GM21576 (cell line): Measurements from ENCODE around the gene RANBP10.
A peak's percentile ranks its signal among the peaks of the same experiment; 100 is the strongest.
"Not testable (repeated sequence)": the region's sequence is repeated elsewhere in the genome, so short reads cannot be mapped to it uniquely, and the experiment has no call there.

Experiments
- ATAC-seq: cut with Tn5 transposase; IDR thresholded peaks from one replicate; pipeline ENCODE4 v1.9.1; 2021; ENCODE audit warnings: mild to moderate bottlenecking, moderate library complexity; ENCODE audit not compliant: unreplicated experiment

Gene RANBP10

DNA sequence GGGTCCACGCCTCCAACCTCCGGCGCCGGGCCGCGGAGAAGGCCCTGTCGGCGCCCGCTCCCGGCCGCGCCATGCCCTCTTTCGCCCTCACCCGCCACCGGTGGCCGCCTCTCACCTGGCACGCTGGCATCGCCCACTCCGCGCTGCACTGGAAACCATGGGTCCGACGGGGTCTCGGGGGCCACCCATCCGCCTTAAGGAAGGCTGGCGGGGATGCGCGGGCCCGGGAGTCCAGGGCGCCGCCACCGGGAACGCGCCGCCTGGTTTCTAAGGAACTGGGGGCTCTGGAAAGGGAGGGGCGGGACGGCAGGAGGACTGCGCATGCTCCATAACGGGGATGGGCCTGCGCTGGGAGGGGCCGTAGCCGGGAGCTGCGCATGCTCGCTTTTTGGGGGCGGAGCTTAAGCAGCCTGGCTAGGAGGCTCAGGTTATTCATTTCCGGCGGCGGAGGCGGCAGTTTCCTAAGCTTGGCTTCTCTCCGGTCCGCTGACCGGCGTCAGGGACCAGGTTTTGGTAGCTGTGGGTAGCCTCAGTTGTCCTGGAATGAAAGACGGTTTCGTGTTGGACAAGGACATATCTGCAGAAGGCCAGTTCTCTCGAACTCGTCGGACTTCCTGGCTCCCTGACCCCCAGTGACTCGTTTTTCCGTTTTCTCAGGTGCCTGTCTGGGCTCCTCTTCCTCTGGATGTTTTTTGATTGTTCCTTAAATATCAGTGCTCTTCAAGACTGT is 87.1 kb downstream of the RANBP10 start, which contains the start of gene GFOD2:
GFOD2 (minus strand) TSS at position 269 of the 730 bp plus-strand sequence. CDS start 33,601 bp downstream, outside the sequence.
- ATAC-seq, result peak; percentile 85

DNA sequence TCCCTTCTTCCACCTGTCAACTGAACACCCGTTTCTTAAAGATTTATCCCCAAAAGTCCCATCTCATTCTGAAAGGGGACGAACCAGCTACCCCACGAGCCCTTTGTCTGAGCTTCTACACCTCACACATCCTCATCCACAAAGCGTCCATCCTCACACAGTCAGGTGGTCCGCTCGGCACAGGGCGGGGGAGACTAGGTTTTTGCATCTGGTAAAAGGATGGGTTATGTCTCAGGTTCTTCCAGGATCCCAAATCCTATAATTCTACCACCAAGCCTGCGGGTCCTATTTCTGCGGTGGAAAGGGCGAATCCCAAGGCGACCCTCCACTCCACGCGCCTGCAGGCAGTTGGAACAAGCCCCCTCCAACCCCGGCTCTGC is 87.7 kb downstream of the RANBP10 start:
- ATAC-seq, result no peak

DNA sequence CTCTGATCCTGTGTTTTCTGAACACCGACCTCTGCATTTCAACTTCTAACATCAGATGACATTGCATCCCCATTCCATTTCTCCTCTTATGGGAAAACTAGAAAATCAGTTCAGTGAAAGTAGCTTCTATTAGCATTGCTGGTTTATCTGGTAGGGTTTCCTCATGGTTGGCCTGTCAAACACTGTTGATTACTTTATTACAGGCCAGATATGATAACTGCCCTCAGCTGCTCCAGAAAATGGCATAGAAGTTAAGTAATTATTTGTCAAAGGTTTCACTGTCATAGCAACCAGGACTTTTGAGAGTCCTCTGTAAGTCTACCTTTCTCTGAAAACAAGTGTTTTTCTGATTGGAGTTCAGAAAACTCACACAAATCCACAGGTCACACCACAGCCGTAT is 90.3 kb downstream of the RANBP10 start:
- ATAC-seq, result no peak

DNA sequence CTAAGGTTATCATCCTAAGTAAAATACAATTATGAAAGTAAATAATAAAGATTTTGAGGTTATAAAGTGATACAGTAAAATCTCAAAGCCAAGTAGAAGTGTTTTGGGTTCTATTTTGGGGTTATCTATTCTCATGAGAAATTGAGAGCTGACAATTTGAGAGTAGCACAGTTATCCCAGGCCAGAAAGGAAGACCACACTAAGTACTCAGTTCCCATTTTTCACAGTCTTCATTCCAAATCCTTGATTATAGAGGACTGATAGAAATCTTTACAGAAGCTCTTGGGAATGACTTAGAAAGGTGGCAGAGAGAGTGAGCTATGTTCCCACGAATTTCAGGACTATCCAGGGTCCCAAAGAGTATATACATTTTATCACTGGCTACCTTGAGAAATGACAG is 91.8 kb downstream of the RANBP10 start:
- ATAC-seq, result no peak

DNA sequence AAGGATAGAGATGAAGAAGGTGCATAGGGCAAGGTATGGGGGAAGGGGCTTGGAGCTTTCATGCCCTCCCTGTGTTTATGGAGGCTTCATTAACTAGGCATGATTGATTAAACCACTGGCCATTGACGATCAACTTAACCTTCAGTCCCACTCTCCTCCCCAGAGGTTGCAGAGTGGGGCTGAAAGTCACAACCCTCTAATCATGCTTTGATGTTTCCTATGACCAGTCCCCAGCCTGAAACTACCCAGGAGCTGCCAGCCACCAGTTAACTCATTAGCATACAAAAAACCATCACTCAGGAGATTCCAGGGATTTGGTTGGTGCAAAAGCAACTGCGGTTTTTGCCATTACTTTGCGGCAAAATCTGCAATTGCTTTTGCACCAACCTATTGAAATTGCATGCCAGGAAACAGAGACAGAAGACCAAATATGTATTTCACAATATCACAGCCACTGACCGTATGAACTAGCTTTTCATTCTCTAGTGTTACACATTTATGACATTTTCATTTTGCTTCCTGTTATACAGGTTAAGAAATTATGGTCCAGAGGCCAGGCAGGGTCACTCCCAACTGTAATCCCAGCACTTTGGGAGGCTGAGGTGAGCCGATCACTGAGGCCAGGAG is 92.6 kb downstream of the RANBP10 start:
- no peak for ATAC-seq

DNA sequence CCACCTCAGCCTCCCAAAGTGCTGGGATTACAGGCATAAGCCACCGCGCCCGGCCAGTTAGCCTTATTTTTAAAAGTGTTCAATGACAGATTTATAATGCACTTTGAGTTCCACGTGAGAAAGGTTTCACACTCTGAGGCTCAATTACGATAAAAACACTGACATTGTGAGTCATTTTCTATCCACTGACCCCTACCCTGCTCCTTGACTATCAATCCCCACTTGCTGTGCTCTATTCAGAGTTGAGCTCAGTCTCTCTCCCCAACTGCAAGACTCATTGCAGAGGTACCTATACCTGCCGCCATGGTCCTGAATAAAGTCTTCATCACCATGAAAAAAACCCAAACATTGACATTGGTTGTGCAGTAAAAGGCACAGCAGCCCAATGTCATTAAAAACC is 95.8 kb downstream of the RANBP10 start:
- ATAC-seq, result no peak

DNA sequence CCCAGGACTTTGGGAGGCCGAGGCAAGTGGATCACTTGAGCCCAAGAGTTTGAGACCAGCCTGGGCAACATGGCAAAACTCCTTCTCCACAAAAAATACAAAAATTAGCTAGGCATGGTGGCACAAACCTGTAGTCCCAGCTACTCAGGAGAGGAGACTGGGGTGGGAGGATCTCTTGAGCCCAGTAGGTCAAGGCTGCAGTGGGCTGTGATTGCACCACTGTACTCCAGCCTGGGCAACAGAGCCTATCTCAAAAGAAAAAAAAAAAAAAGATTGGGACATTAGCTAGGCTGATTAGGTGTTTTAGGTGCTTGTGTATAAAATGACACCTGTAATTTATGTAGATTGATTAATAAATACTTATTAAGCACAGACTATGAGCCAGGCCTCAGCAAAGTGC is 97.3 kb downstream of the RANBP10 start:
- no peak for ATAC-seq

GRCh38 chr16:67708368-67708771 is 98.0 kb downstream of the RANBP10 start:
- ATAC-seq, result no peak

GRCh38 chr16:67707790-67708189 is 98.6 kb downstream of the RANBP10 start:
- ATAC-seq, result no peak

GRCh38 chr16:67707210-67707609 is 99.2 kb downstream of the RANBP10 start:
- ATAC-seq, result no peak

DNA sequence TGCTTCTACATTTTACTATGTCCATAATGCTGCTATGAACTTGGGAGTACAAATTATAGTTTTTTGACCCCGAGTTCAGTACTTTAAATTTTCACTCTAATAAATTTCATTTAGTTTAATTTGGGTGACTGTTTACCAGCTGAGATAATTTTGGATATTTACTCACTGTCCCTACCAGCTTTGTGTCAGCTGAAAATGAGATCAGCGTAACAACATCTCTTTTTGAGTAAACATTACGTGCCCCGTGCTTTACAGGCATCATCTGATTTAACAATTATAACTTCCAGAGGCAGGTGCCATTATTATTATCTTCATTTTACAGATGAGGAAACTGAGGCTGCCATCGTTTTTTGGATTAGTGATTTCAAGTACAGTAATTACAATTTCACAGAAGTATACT is 102.2 kb downstream of the RANBP10 start:
- ATAC-seq, result no peak

- ATAC-seq, result no peak
Observed at GRCh38 chr16:67703626-67704025, 102.7 kb downstream of the RANBP10 start.

DNA sequence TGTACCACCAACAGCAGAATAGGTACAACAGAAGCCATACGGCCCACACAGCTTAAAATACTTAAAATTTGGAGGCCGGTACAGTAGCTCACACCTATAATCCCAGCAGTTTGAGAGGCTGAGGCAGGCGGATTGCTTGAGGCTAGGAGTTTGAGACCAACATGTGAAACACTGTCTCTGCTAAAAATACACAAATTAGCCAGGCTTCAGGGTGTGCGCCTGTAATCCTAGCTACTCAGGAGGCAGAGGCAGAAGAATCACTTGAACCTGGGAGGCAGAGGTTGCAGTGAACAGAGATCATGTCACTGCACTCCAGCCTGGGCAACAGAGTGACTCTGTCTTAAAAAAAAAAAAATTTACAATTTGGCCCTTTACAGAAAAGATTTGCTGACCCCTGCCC is 104.2 kb downstream of the RANBP10 start:
- no peak for ATAC-seq

GRCh38 chr16:67701420-67701819 is 104.9 kb downstream of the RANBP10 start:
- ATAC-seq, result no peak

GRCh38 chr16:67699265-67699664 is 107.1 kb downstream of the RANBP10 start:
- ATAC-seq, result no peak

- no peak for ATAC-seq
Observed at GRCh38 chr16:67697422-67698185, 108.8 kb downstream of the RANBP10 start.

GRCh38 chr16:67694611-67695010 is 111.7 kb downstream of the RANBP10 start:
- ATAC-seq, result no peak

GRCh38 chr16:67693517-67694285 is 112.7 kb downstream of the RANBP10 start:
- not testable (repeated sequence) for ATAC-seq

DNA sequence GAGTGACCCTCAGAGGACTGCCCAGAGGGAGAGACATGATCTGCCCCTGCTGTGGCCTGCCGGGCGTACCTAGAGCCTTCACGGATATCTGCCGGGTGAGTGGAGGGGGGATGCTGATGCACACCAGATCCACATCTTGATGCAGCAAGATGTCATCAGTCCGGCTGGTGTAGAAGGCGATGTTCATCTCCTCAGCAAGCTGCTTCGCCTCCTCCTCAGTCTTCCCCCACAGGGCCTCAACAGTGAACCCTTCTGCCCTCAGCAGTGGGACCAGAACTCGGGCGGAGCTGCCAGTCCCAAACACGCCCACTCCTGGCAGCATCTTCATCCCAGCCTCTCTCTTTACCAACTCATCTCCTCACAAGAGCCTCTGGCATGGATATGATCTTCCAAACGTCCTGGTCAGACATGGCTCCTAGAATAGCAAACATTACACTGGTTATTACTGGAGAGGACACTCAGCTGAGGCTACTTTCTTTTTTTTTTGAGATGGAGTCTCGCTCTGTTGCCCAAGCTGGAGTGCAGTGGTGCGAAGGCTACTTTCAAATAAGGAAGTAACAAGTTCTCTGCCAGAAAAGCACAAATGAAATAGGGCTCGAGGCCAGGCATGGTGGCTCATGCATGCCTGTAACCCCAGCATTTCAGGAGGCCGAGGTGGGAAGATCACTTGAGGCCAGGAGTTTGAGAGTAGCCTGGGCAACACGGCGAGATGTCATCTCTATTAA is 120.8 kb downstream of the RANBP10 start:
- ATAC-seq, result no peak

GRCh38 chr16:67683767-67684166 is 122.6 kb downstream of the RANBP10 start:
- no peak for ATAC-seq
